HL-60 (cell line): ENCODE results near the gene CLIC3.

Experiments used
- DNase-seq, 2 experiments: peaks; one replicate each; pipeline ENCODE4 v3.0.0-alpha.2; 2010 to 2020; ENCODE audit warnings: low read depth in 1 of 2, low spot score in 1 of 2
- H3K27ac ChIP-seq: fragments of 250-450 bp; sonication (Bioruptor Pico); replicated peaks from 2 replicates; pipeline ENCODE4 v1.5.1; 2020; ENCODE audit warnings: mild to moderate bottlenecking, moderate library complexity
- H3K27me3 ChIP-seq: fragments of 250-450 bp; sonication (Bioruptor Pico); 2 replicates; pipeline ENCODE4 v1.5.1; 2021; ENCODE audit warnings: mild to moderate bottlenecking, moderate library complexity; ENCODE audit not compliant: insufficient read depth, poor library complexity, severe bottlenecking
- H3K4me3 ChIP-seq: replicated peaks from 2 replicates; pipeline ENCODE4 v1.5.1; 2011; ENCODE audit warnings: mild to moderate bottlenecking, control low read depth, low read length; ENCODE audit not compliant: insufficient read depth
- GABPA ChIP-seq: IDR thresholded peaks from 2 replicates; pipeline ENCODE4 v1.6.1; 2012; ENCODE audit warnings: low read depth
- POLR2AphosphoS5 ChIP-seq: IDR thresholded peaks from 2 replicates; pipeline ENCODE4 v1.6.1; 2012; ENCODE audit warnings: low read depth
- SPI1 ChIP-seq: IDR thresholded peaks from 2 replicates; pipeline ENCODE4 v1.6.1; 2012; ENCODE audit warnings: low read depth, mild to moderate bottlenecking, borderline replicate concordance
- TF ChIP-seq, protein P1 (sequence below): IDR thresholded peaks from 2 replicates; pipeline ENCODE4 v1.6.1; 2012; ENCODE audit warnings: low read depth; ENCODE audit not compliant: insufficient replicate concordance
- TF ChIP-seq, protein P2 (sequence below): IDR thresholded peaks from one replicate; pipeline ENCODE4 v1.5.1; 2011; ENCODE audit warnings: low read length, control low read depth, inconsistent platforms; ENCODE audit not compliant: insufficient read depth

Gene CLIC3

DNA sequence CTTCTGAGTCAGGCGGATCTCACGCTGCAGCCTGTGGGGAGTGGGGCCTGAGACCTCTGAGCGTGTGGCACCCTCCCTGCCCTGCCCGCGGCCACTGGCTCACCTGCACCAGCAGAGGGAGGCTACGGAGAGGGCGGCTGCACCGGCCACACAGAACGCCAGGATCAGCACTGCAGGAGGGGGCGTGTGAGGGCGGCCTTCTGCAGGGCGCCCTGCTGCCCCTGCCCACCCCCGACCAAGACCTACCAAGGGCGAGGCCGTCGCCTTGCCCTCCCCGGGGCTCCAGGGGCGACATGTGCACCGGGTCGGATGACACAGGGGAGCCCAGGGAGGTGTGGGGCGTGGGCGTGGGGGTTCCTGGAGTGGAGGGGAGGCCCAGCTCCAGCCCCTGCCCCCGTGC is 44.2 kb upstream of the CLIC3 start:
- Histone ChIP-seq H3K27ac (no peak overlapping the region), H3K27me3 (peaks cover 14% of the 10 kb centered on the region), H3K4me3 (no peak overlapping the region)
- DNase-seq = no peak
- TF ChIP-seq SPI1 (no peak), GABPA (no peak), POLR2AphosphoS5 (no peak)
- TF ChIP-seq, protein P1, sequence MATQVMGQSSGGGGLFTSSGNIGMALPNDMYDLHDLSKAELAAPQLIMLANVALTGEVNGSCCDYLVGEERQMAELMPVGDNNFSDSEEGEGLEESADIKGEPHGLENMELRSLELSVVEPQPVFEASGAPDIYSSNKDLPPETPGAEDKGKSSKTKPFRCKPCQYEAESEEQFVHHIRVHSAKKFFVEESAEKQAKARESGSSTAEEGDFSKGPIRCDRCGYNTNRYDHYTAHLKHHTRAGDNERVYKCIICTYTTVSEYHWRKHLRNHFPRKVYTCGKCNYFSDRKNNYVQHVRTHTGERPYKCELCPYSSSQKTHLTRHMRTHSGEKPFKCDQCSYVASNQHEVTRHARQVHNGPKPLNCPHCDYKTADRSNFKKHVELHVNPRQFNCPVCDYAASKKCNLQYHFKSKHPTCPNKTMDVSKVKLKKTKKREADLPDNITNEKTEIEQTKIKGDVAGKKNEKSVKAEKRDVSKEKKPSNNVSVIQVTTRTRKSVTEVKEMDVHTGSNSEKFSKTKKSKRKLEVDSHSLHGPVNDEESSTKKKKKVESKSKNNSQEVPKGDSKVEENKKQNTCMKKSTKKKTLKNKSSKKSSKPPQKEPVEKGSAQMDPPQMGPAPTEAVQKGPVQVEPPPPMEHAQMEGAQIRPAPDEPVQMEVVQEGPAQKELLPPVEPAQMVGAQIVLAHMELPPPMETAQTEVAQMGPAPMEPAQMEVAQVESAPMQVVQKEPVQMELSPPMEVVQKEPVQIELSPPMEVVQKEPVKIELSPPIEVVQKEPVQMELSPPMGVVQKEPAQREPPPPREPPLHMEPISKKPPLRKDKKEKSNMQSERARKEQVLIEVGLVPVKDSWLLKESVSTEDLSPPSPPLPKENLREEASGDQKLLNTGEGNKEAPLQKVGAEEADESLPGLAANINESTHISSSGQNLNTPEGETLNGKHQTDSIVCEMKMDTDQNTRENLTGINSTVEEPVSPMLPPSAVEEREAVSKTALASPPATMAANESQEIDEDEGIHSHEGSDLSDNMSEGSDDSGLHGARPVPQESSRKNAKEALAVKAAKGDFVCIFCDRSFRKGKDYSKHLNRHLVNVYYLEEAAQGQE = no peak
- TF ChIP-seq, protein P2, sequence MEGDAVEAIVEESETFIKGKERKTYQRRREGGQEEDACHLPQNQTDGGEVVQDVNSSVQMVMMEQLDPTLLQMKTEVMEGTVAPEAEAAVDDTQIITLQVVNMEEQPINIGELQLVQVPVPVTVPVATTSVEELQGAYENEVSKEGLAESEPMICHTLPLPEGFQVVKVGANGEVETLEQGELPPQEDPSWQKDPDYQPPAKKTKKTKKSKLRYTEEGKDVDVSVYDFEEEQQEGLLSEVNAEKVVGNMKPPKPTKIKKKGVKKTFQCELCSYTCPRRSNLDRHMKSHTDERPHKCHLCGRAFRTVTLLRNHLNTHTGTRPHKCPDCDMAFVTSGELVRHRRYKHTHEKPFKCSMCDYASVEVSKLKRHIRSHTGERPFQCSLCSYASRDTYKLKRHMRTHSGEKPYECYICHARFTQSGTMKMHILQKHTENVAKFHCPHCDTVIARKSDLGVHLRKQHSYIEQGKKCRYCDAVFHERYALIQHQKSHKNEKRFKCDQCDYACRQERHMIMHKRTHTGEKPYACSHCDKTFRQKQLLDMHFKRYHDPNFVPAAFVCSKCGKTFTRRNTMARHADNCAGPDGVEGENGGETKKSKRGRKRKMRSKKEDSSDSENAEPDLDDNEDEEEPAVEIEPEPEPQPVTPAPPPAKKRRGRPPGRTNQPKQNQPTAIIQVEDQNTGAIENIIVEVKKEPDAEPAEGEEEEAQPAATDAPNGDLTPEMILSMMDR = no peak

DNA sequence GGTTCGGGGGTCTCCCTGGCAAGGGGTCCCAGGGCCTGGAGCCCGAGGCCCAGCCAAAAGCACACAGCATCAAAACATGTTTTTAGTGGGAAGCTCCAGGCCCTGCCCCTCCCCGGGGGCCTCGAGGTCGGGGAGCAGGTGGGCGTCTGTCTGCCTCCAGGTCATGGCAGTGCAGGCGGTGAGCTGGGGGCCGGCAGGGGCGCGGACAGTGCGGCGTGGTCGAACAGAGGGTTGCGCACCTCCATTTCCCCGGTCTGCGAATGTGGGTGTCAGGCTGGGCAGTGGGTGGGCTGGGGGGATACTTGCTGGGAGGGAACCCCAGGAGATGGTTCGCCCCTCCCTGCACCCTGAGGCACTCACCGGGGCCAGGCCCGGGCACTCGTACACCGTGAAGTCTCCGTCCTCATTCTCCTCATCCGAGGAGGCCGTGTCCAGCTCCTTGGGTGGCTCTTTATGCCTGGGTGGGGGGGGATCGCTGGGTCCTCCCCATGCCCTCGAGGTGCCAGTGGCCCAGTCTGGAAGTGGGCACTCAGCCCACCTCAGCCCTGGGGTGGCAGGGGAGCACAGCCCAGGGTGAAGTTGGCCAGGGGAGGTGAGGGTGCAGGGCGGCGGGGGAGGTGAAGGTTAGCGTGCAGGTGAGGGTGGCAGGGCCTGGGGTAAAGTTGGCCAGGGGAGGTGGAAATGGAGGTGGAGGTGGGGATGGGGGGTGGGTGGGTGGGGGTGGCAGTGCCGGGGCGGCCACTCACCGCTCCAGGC is 43.4 kb upstream of the CLIC3 start:
- Histone ChIP-seq H3K27me3 (peaks cover 8% of the 10 kb centered on the region), H3K4me3 (no peak overlapping the region), H3K27ac (no peak overlapping the region)
- no peak for DNase-seq
- no peak; the same call in 1 of the 2 replicates for TF ChIP-seq POLR2AphosphoS5
- TF ChIP-seq, protein P1 = no peak
- TF ChIP-seq GABPA = no peak
- TF ChIP-seq, protein P2 = no peak

DNA sequence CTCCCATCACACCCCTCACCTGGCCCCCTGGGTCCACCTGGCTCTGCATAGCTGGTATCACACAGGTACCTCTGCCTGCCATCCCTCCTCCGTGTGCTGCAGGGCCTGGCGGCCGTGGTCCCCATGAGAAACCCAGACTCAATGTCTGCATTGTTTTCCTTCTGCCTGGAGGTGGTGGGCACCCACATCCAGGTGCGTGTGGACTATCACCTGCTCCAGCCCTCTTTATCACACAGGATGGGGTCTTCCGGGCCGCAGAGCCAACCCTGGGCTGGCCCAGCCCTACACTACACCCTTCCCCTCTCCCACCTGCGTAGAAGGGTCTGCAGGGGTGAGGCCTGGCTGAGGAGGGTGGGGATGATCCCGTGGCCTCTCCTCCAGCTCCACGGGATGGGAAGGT is 42.5 kb upstream of the CLIC3 start:
- no peak overlapping the region for H3K27ac ChIP-seq
- peaks cover under 1% of the 10 kb centered on the region for H3K27me3 ChIP-seq
- H3K4me3 ChIP-seq = no peak overlapping the region
- DNase-seq = no peak
- TF ChIP-seq POLR2AphosphoS5 (peak; percentile 94), GABPA (no peak), SPI1 (no peak)

DNA sequence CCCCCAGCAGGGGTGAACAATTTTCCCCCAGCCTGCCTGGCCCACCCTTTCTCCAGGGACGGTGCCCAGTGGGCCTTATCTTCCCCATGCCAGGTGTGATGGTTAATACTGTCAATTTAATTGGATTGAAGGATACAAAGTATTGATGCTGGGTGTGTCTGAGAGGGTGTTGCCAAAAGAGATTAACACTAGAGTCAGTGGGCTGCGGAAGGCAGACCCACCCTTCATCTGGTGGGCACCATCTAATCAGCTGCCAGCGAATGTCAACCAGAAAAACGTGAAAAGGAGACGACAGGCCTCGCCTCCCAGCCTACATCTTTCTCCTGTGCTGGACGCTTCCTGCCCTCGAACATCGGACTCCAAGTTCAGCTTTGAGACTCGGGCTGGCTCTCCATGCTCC is 41.1 kb upstream of the CLIC3 start:
- TF ChIP-seq POLR2AphosphoS5 = peak; percentile 69
- TF ChIP-seq GABPA = no peak
- Histone ChIP-seq H3K27ac (no peak overlapping the region), H3K4me3 (no peak overlapping the region), H3K27me3 (no peaks in the 10 kb centered on the region)
- no peak for DNase-seq

DNA sequence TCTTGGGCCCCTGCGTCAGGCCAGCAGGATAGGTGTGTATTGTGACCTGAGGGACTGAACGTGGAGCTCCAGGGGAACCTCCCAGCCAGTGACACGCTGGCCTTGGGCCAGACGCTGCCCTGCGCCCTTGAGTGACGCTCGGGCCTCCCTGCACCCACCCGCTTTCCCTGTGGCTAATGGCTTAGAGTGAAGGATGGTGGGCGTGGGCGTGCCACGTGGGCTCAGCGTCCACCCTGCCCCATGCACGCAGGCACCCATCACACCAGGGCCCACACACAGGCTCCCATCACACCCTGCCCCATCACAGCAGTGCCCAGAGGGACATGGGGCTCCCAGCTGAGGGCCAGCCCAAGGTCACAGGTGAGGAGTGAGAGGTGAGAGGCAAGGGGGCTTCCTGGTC is 40.7 kb upstream of the CLIC3 start:
- Histone ChIP-seq H3K27me3 (no peaks in the 10 kb centered on the region), H3K4me3 (no peak overlapping the region), H3K27ac (no peak overlapping the region)
- TF ChIP-seq, protein P2 = no peak
- TF ChIP-seq POLR2AphosphoS5 = peak; percentile 88
- no peak for DNase-seq
